GM19351 (cell line): ENCODE results near the gene FAM32A.
"Not testable (repeated sequence)": the region's sequence is repeated elsewhere in the genome, so short reads cannot be mapped to it uniquely, and the experiment has no call there.

ENCODE experiments used
- ATAC-seq: cut with Tn5 transposase; IDR thresholded peaks from one replicate; pipeline ENCODE4 v1.9.1; 2021; ENCODE audit warnings: mild to moderate bottlenecking, moderate library complexity; ENCODE audit not compliant: unreplicated experiment

FAM32A gene

DNA sequence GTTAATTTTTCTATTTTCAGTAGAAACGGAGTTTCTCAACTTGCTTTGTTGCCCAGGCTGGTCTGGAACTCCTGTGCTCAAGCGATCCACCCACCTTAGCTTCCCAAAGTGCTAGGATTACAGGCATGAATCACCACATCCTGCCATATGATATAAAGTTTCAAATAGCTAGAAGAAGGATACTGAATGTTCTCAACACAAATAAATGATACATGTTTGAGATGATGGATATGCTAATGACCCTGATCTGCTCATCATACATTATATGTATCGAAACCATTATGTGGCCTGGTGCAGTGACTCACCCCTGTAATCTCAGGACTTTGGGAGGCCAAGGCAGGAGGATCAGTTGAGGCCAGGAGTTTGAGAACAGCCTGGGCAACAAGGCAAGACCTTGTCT, 23.4 kb upstream of the FAM32A start:
- ATAC-seq = no peak

DNA sequence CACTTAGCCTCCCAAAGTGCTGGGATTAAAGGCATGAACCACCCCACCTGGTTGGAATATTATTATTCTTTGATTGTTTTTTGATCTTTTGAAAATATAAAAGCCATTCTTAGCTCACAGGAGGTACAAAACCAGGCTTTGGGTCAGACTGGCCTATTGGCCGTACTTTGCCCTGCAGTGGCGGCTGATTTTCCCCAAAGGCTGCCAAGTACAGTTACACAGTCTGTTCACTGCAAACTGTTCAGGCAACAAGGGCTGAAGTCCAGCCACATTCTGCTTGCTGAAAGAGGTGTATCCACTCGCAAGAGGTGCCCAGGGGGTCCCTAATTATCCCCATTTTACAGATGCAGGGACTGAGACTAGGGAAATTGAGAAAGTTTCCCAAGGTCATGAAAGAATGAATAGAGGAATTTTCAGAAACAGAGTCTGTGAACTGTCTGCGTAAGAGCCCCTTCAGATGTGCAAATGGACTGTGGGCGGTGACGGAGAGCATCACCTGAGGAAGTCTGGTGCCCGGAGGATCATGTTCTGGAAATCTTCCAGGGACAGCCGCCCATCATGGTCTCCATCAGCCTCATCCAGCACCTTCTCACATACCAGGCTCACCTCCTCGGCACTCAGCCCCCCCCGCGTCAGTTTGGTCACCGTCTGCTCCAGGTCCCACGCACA, 20.9 kb upstream of the FAM32A start:
- ATAC-seq = no peak

DNA sequence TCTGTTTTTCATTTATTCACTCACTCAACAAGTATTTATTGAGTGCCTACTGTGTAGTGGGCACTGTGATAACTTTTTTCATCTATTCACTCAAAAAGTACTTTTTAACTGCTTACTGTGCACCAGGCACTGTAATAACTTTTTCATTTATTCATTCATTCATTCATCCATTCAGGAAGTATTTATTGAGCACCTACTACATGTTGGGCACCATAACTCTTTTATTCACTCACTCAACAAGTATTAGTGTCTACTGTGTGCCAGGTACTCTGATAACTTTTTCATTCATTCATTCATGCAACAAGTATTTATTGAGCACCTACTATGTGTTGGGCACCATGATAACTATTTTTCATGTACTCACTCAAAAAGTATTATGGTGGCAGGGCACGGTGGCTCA, 18.8 kb upstream of the FAM32A start:
- no peak for ATAC-seq

DNA sequence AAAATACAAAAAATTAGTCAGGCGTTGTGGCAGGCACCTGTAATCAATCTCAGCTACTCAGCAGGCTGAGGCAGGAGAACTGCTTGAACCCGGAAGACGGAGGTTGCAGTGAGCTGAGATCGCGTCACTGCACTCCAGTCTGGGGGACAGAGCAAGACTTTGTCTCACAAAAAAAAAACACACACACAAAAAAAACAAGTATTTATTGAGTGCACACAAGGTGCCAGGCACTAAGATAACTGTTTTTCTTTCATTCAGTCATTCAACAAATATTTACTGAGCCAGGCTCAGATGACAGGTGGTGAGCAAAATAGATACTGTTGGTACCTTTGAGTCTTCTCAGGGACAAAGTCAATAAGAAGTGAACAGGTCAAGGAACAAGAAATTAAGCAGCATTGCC, 18.2 kb upstream of the FAM32A start:
- ATAC-seq = no peak

DNA sequence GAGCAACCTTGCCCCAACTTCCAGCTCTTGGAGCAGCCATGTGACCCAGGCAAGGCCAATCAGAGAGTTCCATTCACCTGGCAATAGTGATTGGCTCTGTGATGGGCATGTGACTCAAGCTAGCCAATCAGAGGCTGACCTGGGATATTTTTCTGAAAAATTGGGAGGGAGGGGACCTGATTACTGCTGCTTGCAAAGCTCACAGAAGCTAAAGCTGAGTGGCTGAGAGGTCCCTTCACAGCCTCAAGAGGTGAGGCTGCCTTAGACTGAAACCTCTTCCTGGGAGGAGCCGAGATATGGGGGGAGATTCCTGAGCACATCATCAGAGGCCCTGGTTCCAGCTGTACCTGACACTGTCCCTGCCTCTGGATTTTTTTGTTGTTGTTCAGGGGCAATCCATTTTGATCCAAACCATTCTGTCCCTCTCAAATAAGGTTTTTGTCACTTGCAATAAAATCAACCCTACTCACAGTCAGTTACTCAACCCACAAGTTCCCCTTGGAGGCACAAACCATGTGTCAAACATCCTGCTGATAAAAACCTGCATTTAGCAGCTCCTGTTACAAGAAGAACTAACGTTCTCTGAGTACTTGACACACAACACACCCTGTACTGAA, 16.6 kb upstream of the FAM32A start:
- no peak for ATAC-seq

DNA sequence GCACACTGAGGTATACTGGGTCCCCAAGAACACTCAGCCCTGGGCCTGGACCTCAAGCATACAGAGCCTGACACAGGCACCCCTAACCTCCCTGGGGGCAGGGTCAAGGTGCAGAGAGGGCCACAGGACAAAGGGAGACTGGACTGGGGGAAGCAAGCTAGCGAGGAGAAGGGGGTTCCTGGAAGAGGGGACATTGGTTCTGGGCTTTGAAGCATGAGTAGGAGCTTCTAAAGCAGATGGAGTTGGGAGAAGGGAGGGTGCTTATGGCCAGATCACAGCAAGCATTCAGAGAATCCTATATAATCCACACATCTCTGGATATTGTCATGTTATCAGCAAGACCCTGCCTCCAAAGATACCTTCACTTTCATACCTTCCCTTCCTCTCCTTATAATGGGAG, 15.1 kb upstream of the FAM32A start:
- ATAC-seq = no peak

DNA sequence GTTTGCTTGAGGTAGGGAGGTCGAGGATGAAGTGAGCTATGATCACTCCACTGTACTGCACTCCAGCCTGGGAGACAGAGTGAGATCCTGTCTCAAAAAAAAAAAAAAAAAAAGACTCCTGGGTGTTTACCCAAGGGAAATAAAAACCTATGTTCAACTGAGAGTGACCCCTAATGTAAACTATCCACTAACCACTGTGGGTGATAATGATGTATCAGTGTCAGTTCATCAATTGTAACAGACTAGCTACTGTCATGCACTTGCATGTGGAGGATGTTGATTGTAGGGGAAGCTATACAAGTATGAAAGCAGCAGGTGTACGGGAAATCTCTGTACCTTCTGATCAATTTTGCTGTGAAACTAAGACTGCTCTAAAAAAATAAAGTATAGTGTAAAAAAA, 9.3 kb upstream of the FAM32A start:
- ATAC-seq = no peak

DNA sequence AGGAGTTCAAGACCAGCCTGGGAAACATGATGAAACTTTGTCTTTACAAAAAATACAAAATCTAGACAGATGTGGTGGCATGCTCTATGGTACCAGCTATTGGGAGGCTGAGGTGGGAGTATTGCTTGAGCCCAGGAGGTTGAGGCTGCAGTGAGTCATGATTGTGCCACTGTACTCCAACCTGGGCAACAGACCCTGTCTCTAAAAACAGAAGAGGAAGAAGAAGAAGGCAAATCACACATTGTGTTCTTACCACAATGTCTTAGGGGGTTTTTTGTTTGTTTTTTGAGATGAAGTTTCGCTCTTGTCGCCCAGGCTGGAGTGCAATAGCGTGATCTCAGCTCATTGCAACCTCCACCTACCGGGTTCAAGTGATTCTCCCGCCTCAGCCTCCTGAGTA, 6.3 kb upstream of the FAM32A start:
- ATAC-seq = not testable (repeated sequence)

DNA sequence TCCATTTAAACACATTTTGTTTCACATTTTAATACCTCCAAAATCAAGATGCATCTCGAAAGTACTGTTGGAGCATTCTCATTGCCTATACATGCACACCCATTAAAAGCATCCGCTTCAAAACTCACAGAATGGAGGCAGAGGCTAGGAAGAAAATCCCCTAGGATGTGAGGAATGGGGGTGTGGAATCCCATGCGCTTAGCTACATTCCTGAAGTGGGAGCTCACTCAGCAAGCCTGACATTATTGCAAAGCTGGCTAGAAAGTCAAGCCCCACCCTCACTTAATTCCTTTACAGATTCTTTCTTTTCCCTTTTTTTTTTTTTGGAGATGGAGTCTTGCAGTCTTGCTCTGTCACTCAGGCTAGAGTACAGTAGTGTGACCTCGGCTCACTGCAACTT, 4.6 kb upstream of the FAM32A start:
- no peak for ATAC-seq

DNA sequence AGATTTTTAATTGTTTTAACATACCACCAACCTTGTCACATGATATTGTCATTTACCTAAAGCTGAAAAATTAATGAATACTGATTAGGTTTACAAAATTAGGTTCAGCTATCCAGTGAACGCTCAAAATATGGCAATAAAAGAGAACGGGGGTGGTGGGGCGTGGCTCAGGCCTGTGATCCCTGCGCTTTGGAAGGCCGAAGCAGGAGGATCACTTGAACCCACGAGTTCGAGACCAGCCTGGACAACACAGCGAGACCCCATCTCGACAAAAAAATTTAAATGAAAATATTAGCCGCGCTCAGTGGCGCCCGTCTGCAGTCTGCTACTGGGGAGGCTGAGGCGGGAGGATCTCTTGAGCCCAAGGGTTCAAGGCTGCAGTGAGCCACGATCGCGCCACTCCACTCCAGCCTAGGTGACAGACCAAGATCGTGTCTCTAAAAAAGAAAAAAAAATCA, 516 bp upstream of the FAM32A start:
- ATAC-seq = no peak

DNA sequence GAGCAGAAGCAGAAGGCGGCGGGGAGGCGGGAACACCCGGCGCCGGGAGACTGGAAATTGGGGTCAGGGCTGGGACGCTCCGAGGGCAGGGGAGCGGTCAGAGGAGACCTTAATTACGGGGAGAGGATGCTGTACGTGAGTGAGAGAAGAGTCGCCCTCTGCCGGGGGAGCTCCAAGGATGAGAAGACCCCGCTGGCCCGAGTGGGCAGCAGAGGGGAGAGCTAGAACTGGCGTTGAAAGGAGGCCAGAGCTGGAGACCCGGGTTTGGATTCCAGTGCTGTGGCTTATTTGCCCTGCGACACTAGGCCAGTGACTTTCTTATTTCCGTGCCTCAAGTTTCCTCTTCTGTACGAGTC, 536 bp downstream of the FAM32A start:
- ATAC-seq = no peak

DNA sequence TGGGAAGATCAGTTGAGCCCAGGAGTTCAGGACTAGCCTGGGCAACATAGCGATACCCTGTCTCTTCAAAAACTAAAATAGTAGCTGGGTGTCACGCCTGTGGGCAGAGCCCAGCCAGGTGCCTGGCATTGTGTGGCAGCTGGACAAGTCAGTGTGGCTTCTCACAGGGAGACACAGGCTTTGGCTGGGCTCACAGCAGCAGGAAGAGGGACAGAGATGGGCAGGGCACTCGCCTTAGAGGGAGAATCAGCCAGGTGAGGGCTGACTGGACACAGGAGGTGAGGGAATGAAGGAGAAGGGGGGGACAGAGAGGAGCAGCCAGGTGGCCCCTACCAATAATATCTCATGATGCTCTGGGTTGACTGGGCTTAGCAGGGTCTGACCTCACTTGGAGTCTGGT, 3.3 kb downstream of the FAM32A start:
- ATAC-seq = no peak

DNA sequence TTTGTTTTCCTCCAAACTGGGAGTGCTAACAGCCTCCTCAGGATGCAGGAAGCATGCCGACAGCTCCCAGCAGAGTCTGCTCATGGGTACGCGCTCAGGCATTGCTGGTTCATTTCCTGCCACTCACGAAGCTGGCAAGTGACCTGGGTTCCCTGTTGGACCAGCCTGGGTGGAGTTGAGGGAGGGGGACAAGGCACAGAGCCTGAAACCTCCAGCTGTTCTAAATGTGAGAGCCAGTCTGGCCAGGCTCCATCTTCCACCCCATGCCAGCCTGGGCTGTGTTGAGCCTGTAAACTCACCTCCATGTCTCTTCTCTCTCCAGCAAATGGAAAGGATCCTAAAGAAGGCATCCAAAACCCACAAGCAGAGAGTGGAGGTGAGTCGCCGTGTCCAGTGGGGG, 5.0 kb downstream of the FAM32A start:
- no peak for ATAC-seq

DNA sequence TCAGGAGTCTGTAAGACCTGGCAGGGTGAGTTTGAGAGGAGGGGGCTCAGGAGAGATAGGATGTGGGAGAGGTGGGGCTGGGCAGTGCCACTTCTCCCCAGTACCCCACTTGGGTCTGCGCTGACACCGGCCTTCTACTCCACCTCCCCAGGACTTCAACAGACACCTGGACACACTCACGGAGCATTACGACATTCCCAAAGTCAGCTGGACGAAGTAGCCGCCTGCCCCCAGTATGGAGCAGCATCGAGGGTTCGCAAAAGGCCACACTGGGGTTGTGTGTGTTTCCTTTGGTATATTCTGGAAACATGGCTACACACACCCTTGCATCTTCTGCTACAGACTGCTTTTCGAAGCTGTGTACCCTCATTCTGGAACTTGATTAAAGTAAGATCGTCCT, 5.5 kb downstream of the FAM32A start:
- no peak for ATAC-seq

DNA sequence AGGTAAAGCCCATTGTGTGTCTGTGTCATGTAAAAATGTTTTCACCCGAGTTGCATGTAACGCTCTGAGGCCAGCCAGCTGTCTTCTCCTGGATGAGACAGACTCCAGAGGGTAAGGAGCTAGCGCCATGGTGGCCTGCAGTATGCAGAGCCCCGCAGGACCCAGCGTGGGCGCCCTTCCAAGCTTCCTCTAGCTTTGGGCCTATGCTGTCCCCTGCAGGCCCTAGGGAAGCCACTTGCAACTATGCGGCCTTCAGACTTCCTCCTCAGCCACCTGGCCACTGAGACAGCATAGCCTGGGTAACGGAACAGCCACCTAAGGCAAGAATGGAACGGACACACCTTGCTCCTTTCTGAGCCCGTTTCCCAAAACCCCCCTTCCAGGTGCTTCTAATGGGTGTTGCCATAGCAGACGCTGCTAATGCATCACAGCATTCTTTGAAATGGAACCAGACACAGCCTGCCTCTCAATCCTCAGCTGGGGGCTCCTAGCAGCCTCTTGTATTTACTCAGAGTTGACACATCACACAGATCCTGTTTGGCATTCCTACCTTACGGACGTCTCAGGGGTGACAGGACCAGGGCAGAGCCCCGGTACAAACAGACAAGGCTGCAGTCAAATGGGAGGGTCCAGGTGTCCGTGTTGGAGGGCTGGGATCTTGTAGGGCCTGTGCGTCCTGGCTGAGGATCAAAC, 6.2 kb downstream of the FAM32A start:
- ATAC-seq = no peak

DNA sequence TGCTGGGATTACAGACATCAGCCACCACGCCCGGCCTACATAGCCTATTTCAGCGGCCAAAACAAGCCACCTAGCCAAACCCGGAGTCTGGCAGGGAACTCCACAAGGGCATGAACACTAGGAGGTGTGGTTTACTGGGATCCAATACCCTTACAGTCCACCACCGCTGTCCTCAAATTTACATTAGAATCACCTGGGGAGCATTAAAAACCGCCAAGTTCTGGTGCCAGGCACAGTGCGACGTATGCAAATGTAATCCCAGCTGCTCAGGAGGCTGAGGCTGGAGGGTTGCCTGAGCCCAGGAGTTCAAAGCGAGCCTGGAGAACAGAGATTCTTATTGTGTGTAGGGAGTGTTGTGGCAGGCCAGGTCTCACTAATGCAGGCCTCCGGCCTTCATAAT, 8.3 kb downstream of the FAM32A start:
- no peak for ATAC-seq

DNA sequence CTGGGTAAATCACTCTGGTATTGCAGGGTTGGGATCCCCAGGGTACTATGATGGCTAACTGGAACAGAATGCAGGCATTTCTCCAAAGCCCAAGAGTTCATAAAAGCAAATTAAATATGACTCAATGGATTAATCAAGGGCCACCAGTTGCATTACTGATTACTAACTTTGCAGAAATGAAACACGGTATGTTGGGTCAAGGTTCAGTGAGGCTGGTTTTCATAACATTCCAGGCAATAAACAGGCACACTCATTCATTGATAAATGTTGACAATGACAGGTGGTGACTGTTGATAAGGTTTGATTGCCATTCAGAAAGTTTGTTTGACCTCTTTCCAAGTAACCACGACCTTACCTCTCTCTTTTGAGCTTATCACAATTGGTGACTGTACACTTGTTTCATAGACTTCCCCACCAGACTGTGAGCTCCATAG, 12.0 kb downstream of the FAM32A start:
- no peak for ATAC-seq

DNA sequence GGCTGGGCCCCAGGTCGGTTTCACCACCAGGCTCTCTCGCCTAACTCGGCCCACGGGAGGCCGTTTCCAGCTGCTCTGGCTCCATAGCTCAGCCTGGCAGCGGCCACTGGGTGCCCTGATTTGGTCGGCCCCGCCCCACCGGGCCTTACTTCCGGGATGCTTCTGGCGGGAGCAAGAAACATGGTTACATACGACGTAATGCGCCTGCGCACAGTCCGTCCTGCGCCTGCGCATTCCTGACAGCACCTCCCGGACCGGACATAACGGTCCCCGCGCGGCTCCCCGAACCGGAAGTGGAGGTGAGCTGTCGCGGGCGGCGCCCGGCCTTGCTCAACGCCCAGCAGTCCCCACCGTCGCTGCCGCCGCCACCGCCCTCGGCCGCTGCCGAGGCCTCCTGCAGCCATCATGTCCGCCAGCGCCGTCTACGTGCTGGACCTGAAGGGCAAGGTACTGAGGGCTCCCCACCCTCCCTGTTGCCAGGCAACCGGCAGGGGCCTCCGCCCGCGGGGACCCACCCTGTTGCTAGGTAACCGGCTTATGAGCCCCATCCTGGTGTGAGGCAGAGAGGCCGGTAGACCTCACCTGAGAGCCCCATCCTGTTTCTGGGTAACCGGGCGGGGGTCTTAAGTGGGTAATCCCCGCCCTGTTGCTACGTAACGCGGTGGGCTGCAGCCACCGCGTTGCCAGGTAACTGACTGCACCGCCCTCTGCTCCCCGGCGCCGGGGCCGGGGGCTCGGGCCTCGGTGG, 12.6 kb downstream of the FAM32A start, which contains the start of gene AP1M1:
Gene AP1M1, plus strand, starts transcription at position 290 of the 748 bp plus-strand sequence. Its CDS starts 116 bp downstream, at position 406.
- peak; percentile 87 for ATAC-seq

DNA sequence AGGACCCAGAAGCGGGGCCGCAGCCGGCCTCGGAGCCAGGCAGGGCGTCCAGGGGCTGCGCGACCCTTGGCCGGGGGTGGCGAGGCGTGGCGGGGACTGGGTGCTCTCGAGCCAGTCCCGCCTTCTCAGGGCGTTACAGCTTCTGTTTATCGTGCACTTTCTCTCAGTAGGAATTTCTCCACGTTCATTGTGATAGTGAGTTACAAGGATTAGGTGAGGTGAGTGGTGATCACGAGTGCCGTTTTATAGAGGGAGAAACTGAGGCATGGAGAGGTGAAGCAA, 13.1 kb downstream of the FAM32A start:
- ATAC-seq = no peak

DNA sequence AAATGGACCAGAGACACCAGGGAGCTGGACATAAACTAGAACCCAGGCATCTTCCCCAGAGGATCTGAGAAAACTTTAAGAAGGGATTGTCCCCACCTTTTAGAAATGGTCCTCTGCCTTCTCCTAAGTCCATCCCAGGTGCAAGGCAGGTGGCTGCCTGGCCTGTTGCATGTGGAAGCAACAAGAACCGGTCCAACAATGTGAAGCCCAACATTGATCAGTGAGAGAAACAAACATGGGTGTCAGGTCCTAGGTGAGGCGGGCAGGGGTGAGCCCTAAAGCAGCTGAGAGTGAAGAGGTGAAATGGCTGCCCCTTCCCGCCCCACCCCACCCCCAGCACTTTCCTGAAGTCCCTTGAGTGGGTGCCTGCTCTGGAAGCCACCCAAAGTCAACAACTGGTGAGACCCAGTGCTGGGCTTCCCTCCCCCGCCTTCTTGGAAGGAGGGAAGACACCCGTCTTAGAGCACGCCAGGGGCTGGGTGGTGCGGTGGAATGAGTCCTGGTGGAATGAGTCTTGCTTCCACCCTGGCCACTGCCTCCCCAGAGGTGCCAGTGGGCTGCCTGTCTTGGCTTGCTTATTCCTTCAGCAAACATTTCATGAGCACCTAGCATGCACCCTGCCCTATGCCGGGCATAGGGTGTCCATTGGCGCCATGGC, 14.2 kb downstream of the FAM32A start:
- no peak for ATAC-seq
